ENCODE results near the gene YPEL2. TPM values are rescaled to one million over a fixed set of nuclear protein-coding genes. Genes with fewer than 3 reads are reported as not detected.

Gene YPEL2
- 4.1 and 8.6 TPM in 2 replicates for total RNA-seq

GRCh38 chr17:59331129-59331928, at the start of gene YPEL2:
Gene YPEL2, plus strand, starts transcription at chr17:59331655. Its CDS starts 21,755 bp downstream, at chr17:59353410.

Other genes starting within 250 kb of the YPEL2 start
- 33.9 and 41.5 TPM in 2 replicates for gene TRIM37, start 224.8 kb upstream of the YPEL2 start, total RNA-seq
- 56.6 and 109 TPM in 2 replicates for gene SKA2, start 176.5 kb upstream of the YPEL2 start, total RNA-seq
- 9.2 and 21.9 TPM in 2 replicates for gene PRR11, start 175.9 kb upstream of the YPEL2 start, total RNA-seq
- 20.3 and 20.6 TPM in 2 replicates for gene SMG8, start 121.6 kb upstream of the YPEL2 start, total RNA-seq
- 1.7 and 2.2 TPM in 2 replicates for gene GDPD1, start 111.1 kb upstream of the YPEL2 start, total RNA-seq
- gene DHX40, start 234.0 kb downstream of the YPEL2 start, total RNA-seq, result 55.9 and 67.7 TPM in 2 replicates

Measured in uterine smooth muscle cell (primary cell).